ENCODE results near the gene BGN. TPM values are rescaled to one million over a fixed set of nuclear protein-coding genes. Genes with fewer than 3 reads are reported as not detected.

Gene BGN
- total RNA-seq, 1 experiment from 2014 or later, result not detected

- Histone ChIP-seq H3K4me3 (ENCODE audit: low read length) (no peak overlapping the region), H3K4me1 (ENCODE audit: insufficient read depth, low read length) (no peaks in the 10 kb centered on the region), H3K9me3 (ENCODE audit: low read length) (no peaks in the 10 kb centered on the region), H3K36me3 (ENCODE audit: low read depth, low read length) (0 out of 2 replicates have a peak, but pooled peaks cover 4% of the 10 kb centered on the region), H3K27me3 (ENCODE audit: low read length) (no peaks in the 10 kb centered on the region), H3K9me2 (replicated peaks; ENCODE audit: low read length) (no peaks in the 10 kb centered on the region), H3K4me2 (ENCODE audit: low read length) (no peak overlapping the region), H3K27ac (ENCODE audit: low read length) (no peak overlapping the region), H3K79me2 (ENCODE audit: low read length) (no peaks in the 10 kb centered on the region), H4K20me1 (ENCODE audit: low read length) (no peaks in the 10 kb centered on the region), H3F3A (ENCODE audit: low read length, unreplicated experiment) (no peaks in the 10 kb centered on the region), H3K9ac (ENCODE audit: low read length) (no peak overlapping the region), H2AFZ (ENCODE audit: low read length) (no peak overlapping the region)
- intact Hi-C loops (cut with micrococcal nuclease), result no loop called here
- BruUV-seq (replicated peaks), result no TSS peak
- TF ChIP-seq EZH2phosphoT487 (IDR thresholded peaks at IDR 0.05; ENCODE audit: borderline replicate concordance, low read length) (no peak), CTCF (conservative IDR thresholded peaks at IDR 0.05; ENCODE audit: low read depth, low read length) (no peak), EZH2 (IDR thresholded peaks at IDR 0.05; ENCODE audit: low read length, unreplicated experiment) (no peak)
- ChIA-PET CTCF (no interaction called here), POLR2A (ENCODE audit: unreplicated experiment) (no interaction called here)
- ATAC-seq, result no peak
- no peak for DNase-seq
These were observed 38.1 kb upstream of the BGN start for GRCh38 chrX:153456704-153457103.

DNA sequence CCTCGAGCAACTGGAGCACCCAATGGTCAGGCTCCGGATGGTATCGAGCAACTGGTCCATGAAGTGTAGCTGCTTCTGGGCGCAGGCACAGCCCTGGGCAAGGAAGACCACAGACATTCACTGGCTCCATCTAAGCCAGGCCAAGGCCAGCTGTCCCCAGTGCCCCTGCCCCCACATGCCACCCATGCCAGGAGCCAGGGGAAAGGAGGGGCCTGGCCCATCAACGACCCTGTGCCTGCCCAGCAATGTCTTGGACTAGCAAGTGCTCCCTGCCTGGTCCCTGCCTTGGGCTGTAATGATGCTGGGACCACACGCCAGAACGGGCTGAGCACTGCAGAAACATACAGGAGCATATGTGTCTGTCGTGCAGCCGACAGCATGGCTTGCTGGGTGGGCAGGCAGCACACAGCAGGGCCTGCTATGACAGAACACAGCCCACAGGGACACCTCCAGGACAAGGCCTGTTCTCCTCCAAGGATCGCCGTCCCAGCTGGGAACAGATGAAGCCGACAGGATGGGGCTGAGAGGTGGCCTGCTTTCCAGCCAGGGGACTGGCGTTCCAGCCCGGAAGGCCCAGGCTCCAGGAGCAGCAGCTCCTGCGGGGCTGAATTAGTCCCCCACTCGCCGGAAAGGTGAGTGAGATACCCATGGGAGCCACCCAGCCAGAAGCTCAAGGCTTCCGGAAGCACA, 37.5 kb upstream of the BGN start:
- H3K4me1 ChIP-seq (ENCODE audit: insufficient read depth, low read length), result no peaks in the 10 kb centered on the region
- intact Hi-C loops (cut with micrococcal nuclease), result no loop called here
- CTCF ChIA-PET, result no interaction called here

More for the DNA sequence above, 37.5 kb upstream of the BGN start:
- Histone ChIP-seq H3K9me3 (ENCODE audit: low read length) (no peaks in the 10 kb centered on the region), H3F3A (ENCODE audit: low read length, unreplicated experiment) (no peaks in the 10 kb centered on the region), H3K27ac (ENCODE audit: low read length) (no peak overlapping the region), H3K27me3 (ENCODE audit: low read length) (no peaks in the 10 kb centered on the region), H3K4me2 (ENCODE audit: low read length) (no peak overlapping the region), H3K36me3 (ENCODE audit: low read depth, low read length) (0 out of 2 replicates have a peak, but pooled peaks cover 4% of the 10 kb centered on the region), H3K9ac (ENCODE audit: low read length) (no peak overlapping the region), H3K4me3 (ENCODE audit: low read length) (no peak overlapping the region), H2AFZ (ENCODE audit: low read length) (no peak overlapping the region), H3K9me2 (replicated peaks; ENCODE audit: low read length) (no peaks in the 10 kb centered on the region), H4K20me1 (ENCODE audit: low read length) (no peaks in the 10 kb centered on the region), H3K79me2 (ENCODE audit: low read length) (no peaks in the 10 kb centered on the region)
- DNase-seq, result no peak
- no TSS peak for BruUV-seq (replicated peaks)
- TF ChIP-seq EZH2phosphoT487 (IDR thresholded peaks at IDR 0.05; ENCODE audit: borderline replicate concordance, low read length) (no peak), EZH2 (IDR thresholded peaks at IDR 0.05; ENCODE audit: low read length, unreplicated experiment) (no peak), CTCF (conservative IDR thresholded peaks at IDR 0.05; ENCODE audit: low read depth, low read length) (no peak)
- ATAC-seq, result no peak
- POLR2A ChIA-PET (ENCODE audit: unreplicated experiment), result interaction anchor here (0.6 kb wide), 1 partner anchor 67 kb away, joined by 9 read pairs; no protein-coding TSS in a partner anchor
